ENCODE results near the gene NBAS.

Gene NBAS

GRCh38 chr2:15602393-15602792 is 41.3 kb upstream of the NBAS start:
- no peak for TF ChIP-seq REST (IDR thresholded peaks at IDR 0.05; ENCODE audit: insufficient read depth in 1 of 2, low read depth in 2 of 2, low read length in 2 of 2)
- no peak for TF ChIP-seq FOXP2 (optimal IDR thresholded peaks at IDR 0.05; ENCODE audit: borderline replicate concordance, extremely low read depth, extremely low read length, insufficient read depth)
- TF ChIP-seq SIN3A (IDR thresholded peaks at IDR 0.05; ENCODE audit: borderline replicate concordance, insufficient read depth, low read length), result no peak
- no peak for TF ChIP-seq POLR2AphosphoS5 (IDR thresholded peaks at IDR 0.05; ENCODE audit: low read depth, low read length)
- no peak for TF ChIP-seq TAF1 (IDR thresholded peaks at IDR 0.05; ENCODE audit: borderline replicate concordance, insufficient read depth, low read length)

GRCh38 chr2:15601681-15602080 is 40.5 kb upstream of the NBAS start:
- TF ChIP-seq FOXP2 (optimal IDR thresholded peaks at IDR 0.05; ENCODE audit: borderline replicate concordance, extremely low read depth, extremely low read length, insufficient read depth) (no peak), TAF1 (IDR thresholded peaks at IDR 0.05; ENCODE audit: borderline replicate concordance, insufficient read depth, low read length) (no peak), POLR2AphosphoS5 (IDR thresholded peaks at IDR 0.05; ENCODE audit: low read depth, low read length) (no peak), SIN3A (IDR thresholded peaks at IDR 0.05; ENCODE audit: borderline replicate concordance, insufficient read depth, low read length) (no peak), REST (IDR thresholded peaks at IDR 0.05; ENCODE audit: insufficient read depth in 1 of 2, low read depth in 2 of 2, low read length in 2 of 2) (no peak)

- TF ChIP-seq REST (IDR thresholded peaks at IDR 0.05; ENCODE audit: insufficient read depth in 1 of 2, low read depth in 2 of 2, low read length in 2 of 2) (no peak), POLR2AphosphoS5 (IDR thresholded peaks at IDR 0.05; ENCODE audit: low read depth, low read length) (no peak), FOXP2 (optimal IDR thresholded peaks at IDR 0.05; ENCODE audit: borderline replicate concordance, extremely low read depth, extremely low read length, insufficient read depth) (no peak), SIN3A (IDR thresholded peaks at IDR 0.05; ENCODE audit: borderline replicate concordance, insufficient read depth, low read length) (no peak), TAF1 (IDR thresholded peaks at IDR 0.05; ENCODE audit: borderline replicate concordance, insufficient read depth, low read length) (no peak)
These were observed 38.9 kb upstream of the NBAS start for GRCh38 chr2:15599994-15600393.

- TF ChIP-seq TAF1 (IDR thresholded peaks at IDR 0.05; ENCODE audit: borderline replicate concordance, insufficient read depth, low read length) (no peak), POLR2AphosphoS5 (IDR thresholded peaks at IDR 0.05; ENCODE audit: low read depth, low read length) (no peak), FOXP2 (optimal IDR thresholded peaks at IDR 0.05; ENCODE audit: borderline replicate concordance, extremely low read depth, extremely low read length, insufficient read depth) (no peak), REST (IDR thresholded peaks at IDR 0.05; ENCODE audit: insufficient read depth in 1 of 2, low read depth in 2 of 2, low read length in 2 of 2) (no peak), SIN3A (IDR thresholded peaks at IDR 0.05; ENCODE audit: borderline replicate concordance, insufficient read depth, low read length) (no peak)
These were observed 35.8 kb upstream of the NBAS start for GRCh38 chr2:15596968-15597367.

- no peak for TF ChIP-seq POLR2AphosphoS5 (IDR thresholded peaks at IDR 0.05; ENCODE audit: low read depth, low read length)
- no peak for TF ChIP-seq SIN3A (IDR thresholded peaks at IDR 0.05; ENCODE audit: borderline replicate concordance, insufficient read depth, low read length)
- no peak for TF ChIP-seq REST (IDR thresholded peaks at IDR 0.05; ENCODE audit: insufficient read depth in 1 of 2, low read depth in 2 of 2, low read length in 2 of 2)
- no peak for TF ChIP-seq TAF1 (IDR thresholded peaks at IDR 0.05; ENCODE audit: borderline replicate concordance, insufficient read depth, low read length)
- no peak for TF ChIP-seq FOXP2 (optimal IDR thresholded peaks at IDR 0.05; ENCODE audit: borderline replicate concordance, extremely low read depth, extremely low read length, insufficient read depth)
These were observed 35.2 kb upstream of the NBAS start for GRCh38 chr2:15596350-15596749.

Data from PFSK-1 (cell line).